Measurements from ENCODE around the gene BIRC2.

BIRC2 gene

DNA sequence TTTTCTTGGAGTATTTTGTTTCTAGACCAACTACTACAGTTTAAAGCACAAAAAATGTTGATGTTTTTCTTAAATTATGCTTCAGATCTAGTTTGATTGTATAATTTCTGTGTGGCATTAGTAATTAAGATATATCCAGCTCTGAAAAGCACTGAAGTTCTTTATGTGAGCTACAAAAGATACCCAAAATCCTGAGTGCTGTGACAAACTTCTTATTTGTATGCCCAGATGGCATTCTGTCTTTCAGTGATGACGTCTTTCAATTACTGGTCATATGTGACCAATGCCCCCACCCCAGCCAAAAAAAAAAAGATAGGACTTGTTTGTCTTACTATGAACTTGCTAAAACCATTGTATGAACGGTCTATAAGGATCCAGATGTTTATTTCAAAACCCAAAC is 51.3 kb downstream of the BIRC2 start:
- 0 out of 2 replicates have a peak, but pooled peaks cover 4% of the 10 kb centered on the region for H3F3A ChIP-seq (ENCODE audit: insufficient read depth, low read length)
- no peaks in the 10 kb centered on the region for H3K27me3 ChIP-seq (replicated peaks; ENCODE audit: insufficient read depth, low read length)
- H2AFZ ChIP-seq (ENCODE audit: low read length) = no peak overlapping the region
- H3K9me3 ChIP-seq (replicated peaks; ENCODE audit: insufficient read depth, low read length) = no peaks in the 10 kb centered on the region
- TF ChIP-seq EZH2 (optimal IDR thresholded peaks at IDR 0.05; ENCODE audit: low read depth, low read length) (no peak), EZH2phosphoT487 (IDR thresholded peaks at IDR 0.05; ENCODE audit: low read length) (no peak)
- TF ChIP-seq, protein P1, sequence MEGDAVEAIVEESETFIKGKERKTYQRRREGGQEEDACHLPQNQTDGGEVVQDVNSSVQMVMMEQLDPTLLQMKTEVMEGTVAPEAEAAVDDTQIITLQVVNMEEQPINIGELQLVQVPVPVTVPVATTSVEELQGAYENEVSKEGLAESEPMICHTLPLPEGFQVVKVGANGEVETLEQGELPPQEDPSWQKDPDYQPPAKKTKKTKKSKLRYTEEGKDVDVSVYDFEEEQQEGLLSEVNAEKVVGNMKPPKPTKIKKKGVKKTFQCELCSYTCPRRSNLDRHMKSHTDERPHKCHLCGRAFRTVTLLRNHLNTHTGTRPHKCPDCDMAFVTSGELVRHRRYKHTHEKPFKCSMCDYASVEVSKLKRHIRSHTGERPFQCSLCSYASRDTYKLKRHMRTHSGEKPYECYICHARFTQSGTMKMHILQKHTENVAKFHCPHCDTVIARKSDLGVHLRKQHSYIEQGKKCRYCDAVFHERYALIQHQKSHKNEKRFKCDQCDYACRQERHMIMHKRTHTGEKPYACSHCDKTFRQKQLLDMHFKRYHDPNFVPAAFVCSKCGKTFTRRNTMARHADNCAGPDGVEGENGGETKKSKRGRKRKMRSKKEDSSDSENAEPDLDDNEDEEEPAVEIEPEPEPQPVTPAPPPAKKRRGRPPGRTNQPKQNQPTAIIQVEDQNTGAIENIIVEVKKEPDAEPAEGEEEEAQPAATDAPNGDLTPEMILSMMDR (IDR thresholded peaks at IDR 0.05; ENCODE audit: low read length) = no peak
- no peaks in the 10 kb centered on the region for H3K4me1 ChIP-seq (ENCODE audit: low read length)
- no peak overlapping the region for H3K27ac ChIP-seq (ENCODE audit: low read length)
- peaks cover 14% of the 10 kb centered on the region for H3K79me2 ChIP-seq (ENCODE audit: low read length)
- peaks cover 14% of the 10 kb centered on the region; the same call in 1 of the 2 replicates for H3K36me3 ChIP-seq (replicated peaks; ENCODE audit: insufficient read depth, low read length)
- no peak overlapping the region for H3K4me3 ChIP-seq (ENCODE audit: low read length)
- H3K4me2 ChIP-seq (ENCODE audit: low read depth, low read length) = no peak overlapping the region
- H3K9ac ChIP-seq (ENCODE audit: low read length) = no peak overlapping the region
- no peak for DNase-seq
- peaks cover 8% of the 10 kb centered on the region; the same call in 1 of the 2 replicates for H4K20me1 ChIP-seq (ENCODE audit: insufficient read depth, low read length)
- no peaks in the 10 kb centered on the region for H3K9me2 ChIP-seq (replicated peaks; ENCODE audit: insufficient read depth, low read length)

DNA sequence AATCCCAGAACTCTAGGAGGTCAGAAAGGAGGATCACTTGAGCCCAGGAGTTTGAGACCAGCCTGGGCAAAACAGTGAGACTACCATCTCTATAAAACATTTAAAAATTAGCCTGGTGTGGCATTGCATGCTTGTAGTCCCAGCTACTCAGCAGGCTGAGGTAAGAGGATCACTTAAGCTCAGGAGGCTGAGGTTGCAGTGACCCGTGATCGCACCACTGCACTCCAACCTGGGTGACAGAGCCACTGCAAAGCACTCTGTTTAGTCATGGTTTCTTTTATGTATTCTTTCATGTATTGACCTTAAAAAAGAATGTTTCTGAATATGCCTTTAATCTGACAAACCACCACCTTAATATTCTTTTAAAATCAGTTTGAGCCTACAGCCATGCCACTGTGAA is 52.2 kb downstream of the BIRC2 start:
- Histone ChIP-seq H4K20me1 (ENCODE audit: insufficient read depth, low read length) (peaks cover 8% of the 10 kb centered on the region; the same call in 1 of the 2 replicates), H2AFZ (ENCODE audit: low read length) (no peak overlapping the region), H3K79me2 (ENCODE audit: low read length) (peaks cover 23% of the 10 kb centered on the region), H3F3A (ENCODE audit: insufficient read depth, low read length) (0 out of 2 replicates have a peak, but pooled peaks cover 4% of the 10 kb centered on the region), H3K4me3 (ENCODE audit: low read length) (no peak overlapping the region), H3K9me3 (replicated peaks; ENCODE audit: insufficient read depth, low read length) (no peaks in the 10 kb centered on the region), H3K36me3 (replicated peaks; ENCODE audit: insufficient read depth, low read length) (peaks cover 14% of the 10 kb centered on the region; the same call in 1 of the 2 replicates), H3K4me1 (ENCODE audit: low read length) (no peaks in the 10 kb centered on the region), H3K27ac (ENCODE audit: low read length) (no peak overlapping the region), H3K27me3 (replicated peaks; ENCODE audit: insufficient read depth, low read length) (no peaks in the 10 kb centered on the region), H3K9ac (ENCODE audit: low read length) (no peak overlapping the region), H3K4me2 (ENCODE audit: low read depth, low read length) (no peak overlapping the region), H3K9me2 (replicated peaks; ENCODE audit: insufficient read depth, low read length) (no peaks in the 10 kb centered on the region)
- DNase-seq = no peak
- TF ChIP-seq EZH2phosphoT487 (IDR thresholded peaks at IDR 0.05; ENCODE audit: low read length) (no peak), EZH2 (optimal IDR thresholded peaks at IDR 0.05; ENCODE audit: low read depth, low read length) (no peak)
- TF ChIP-seq, protein P1 (IDR thresholded peaks at IDR 0.05; ENCODE audit: low read length) = no peak

- H2AFZ ChIP-seq (ENCODE audit: low read length) = no peak overlapping the region
- no peak overlapping the region for H3K4me2 ChIP-seq (ENCODE audit: low read depth, low read length)
- no peak overlapping the region for H3K9ac ChIP-seq (ENCODE audit: low read length)
- no peaks in the 10 kb centered on the region for H3K9me3 ChIP-seq (replicated peaks; ENCODE audit: insufficient read depth, low read length)
- 0 out of 2 replicates have a peak, but pooled peaks cover 4% of the 10 kb centered on the region for H3F3A ChIP-seq (ENCODE audit: insufficient read depth, low read length)
- TF ChIP-seq EZH2phosphoT487 (IDR thresholded peaks at IDR 0.05; ENCODE audit: low read length) (no peak), EZH2 (optimal IDR thresholded peaks at IDR 0.05; ENCODE audit: low read depth, low read length) (no peak)
- TF ChIP-seq, protein P1 (IDR thresholded peaks at IDR 0.05; ENCODE audit: low read length) = no peak
- H3K36me3 ChIP-seq (replicated peaks; ENCODE audit: insufficient read depth, low read length) = peaks cover 14% of the 10 kb centered on the region; the same call in 1 of the 2 replicates
- no peaks in the 10 kb centered on the region for H3K9me2 ChIP-seq (replicated peaks; ENCODE audit: insufficient read depth, low read length)
- H4K20me1 ChIP-seq (ENCODE audit: insufficient read depth, low read length) = peaks cover 8% of the 10 kb centered on the region; the same call in 1 of the 2 replicates
- no peaks in the 10 kb centered on the region for H3K27me3 ChIP-seq (replicated peaks; ENCODE audit: insufficient read depth, low read length)
- H3K4me1 ChIP-seq (ENCODE audit: low read length) = no peaks in the 10 kb centered on the region
- peaks cover 36% of the 10 kb centered on the region for H3K79me2 ChIP-seq (ENCODE audit: low read length)
- H3K4me3 ChIP-seq (ENCODE audit: low read length) = no peak overlapping the region
- DNase-seq = no peak
- no peak overlapping the region for H3K27ac ChIP-seq (ENCODE audit: low read length)
These were observed 53.6 kb downstream of the BIRC2 start for GRCh38 chr11:102400603-102401002.
